Hepatocyte (in vitro differentiated cells): ENCODE measurements around the gene TTLL9. TPM values are rescaled to one million over a fixed set of nuclear protein-coding genes. Genes with fewer than 3 reads are reported as not detected.

Source experiments
- DNase-seq: peaks from one replicate; pipeline ENCODE4 v3.0.0-alpha.2; 2016; ENCODE audit warnings: low spot score
- H2AFZ ChIP-seq: fragments of 200-600 bp; sonication (generic); 2 replicates; pipeline ENCODE4 v1.6.0; 2016; ENCODE audit warnings: antibody characterized with exemption, mild to moderate bottlenecking
- H3K27ac ChIP-seq: fragments of 200-600 bp; sonication (generic); 2 replicates; pipeline ENCODE4 v1.5.1; 2016; ENCODE audit warnings: mild to moderate bottlenecking
- H3K27me3 ChIP-seq: fragments of 200-600 bp; sonication (generic); 2 replicates; pipeline ENCODE4 v1.6.1; 2016
- H3K36me3 ChIP-seq: fragments of 200-600 bp; sonication (generic); replicated peaks from 2 replicates; pipeline ENCODE4 v1.5.1; 2016; ENCODE audit warnings: low read depth; ENCODE audit not compliant: insufficient read depth
- H3K4me1 ChIP-seq: fragments of 200-600 bp; sonication (generic); 2 replicates; pipeline ENCODE4 v1.5.1; 2016; ENCODE audit warnings: mild to moderate bottlenecking, moderate library complexity; ENCODE audit not compliant: insufficient read depth
- H3K4me2 ChIP-seq: fragments of 200-600 bp; sonication (generic); 2 replicates; pipeline ENCODE4 v1.6.0; 2016
- H3K4me3 ChIP-seq: fragments of 200-600 bp; sonication (generic); 2 replicates; pipeline ENCODE4 v1.5.1; 2016; ENCODE audit warnings: mild to moderate bottlenecking
- H3K79me2 ChIP-seq: fragments of 200-600 bp; sonication (generic); 2 replicates; pipeline ENCODE4 v1.6.0; 2017; ENCODE audit warnings: mild to moderate bottlenecking
- H3K9me2 ChIP-seq: fragments of 200-600 bp; sonication (generic); replicated peaks from 2 replicates; pipeline ENCODE4 v1.6.0; 2017; ENCODE audit warnings: mild to moderate bottlenecking; ENCODE audit not compliant: insufficient read depth
- H3K9me3 ChIP-seq: fragments of 200-600 bp; sonication (generic); 2 replicates; pipeline ENCODE4 v1.5.1; 2016; ENCODE audit warnings: low read depth, mild to moderate bottlenecking
- H4K20me1 ChIP-seq: fragments of 200-600 bp; sonication (generic); 2 replicates; pipeline ENCODE4 v1.6.0; 2016; ENCODE audit warnings: mild to moderate bottlenecking; ENCODE audit not compliant: insufficient read depth, poor library complexity, severe bottlenecking
- EZH2 ChIP-seq: fragments of 200-600 bp; sonication (generic); IDR thresholded peaks from 2 replicates; pipeline ENCODE4 v1.6.1; 2016; ENCODE audit warnings: antibody characterized with exemption, mild to moderate bottlenecking, borderline replicate concordance
- EZH2phosphoT487 ChIP-seq: fragments of 200-600 bp; sonication (generic); IDR thresholded peaks from one replicate; pipeline ENCODE4 v1.6.1; 2018; ENCODE audit warnings: antibody characterized with exemption, mild to moderate bottlenecking, low read depth, moderate library complexity; ENCODE audit not compliant: unreplicated experiment, severe bottlenecking
- WGBS: methylation state at CpG from one replicate; pipeline ENCODE4 v1.1.6; 2016; ENCODE audit warnings: low lambda C conversion rate; ENCODE audit errors: missing lambda C conversion rate; 5-methylcytosine and 5-hydroxymethylcytosine counted together
- polyA plus RNA-seq: library from polyadenylated mRNA; unstranded; fragments of >200 nt; fragmentation: Nextera tagmentation; extraction: Ambion mirVana; gene quantifications from 2 replicates; pipeline ENCODE4 v1.2.1, GENCODE V29; 2016
- total RNA-seq: library from RNA; depleted of rRNA; stranded (reverse); fragments of >200 nt; gene quantifications from 2 replicates; pipeline ENCODE4 v1.2.3, GENCODE V29; 2014
- TF ChIP-seq, protein P1 (sequence below): fragments of 200-600 bp; sonication (generic); IDR thresholded peaks from 2 replicates; pipeline ENCODE4 v1.5.1; 2016; ENCODE audit warnings: antibody characterized with exemption, mild to moderate bottlenecking; ENCODE audit not compliant: poor library complexity

The TTLL9 gene
- total and polyA plus RNA-seq, 2 experiments from 2014 or later = 0.18 TPM; not detected in 1

DNA sequence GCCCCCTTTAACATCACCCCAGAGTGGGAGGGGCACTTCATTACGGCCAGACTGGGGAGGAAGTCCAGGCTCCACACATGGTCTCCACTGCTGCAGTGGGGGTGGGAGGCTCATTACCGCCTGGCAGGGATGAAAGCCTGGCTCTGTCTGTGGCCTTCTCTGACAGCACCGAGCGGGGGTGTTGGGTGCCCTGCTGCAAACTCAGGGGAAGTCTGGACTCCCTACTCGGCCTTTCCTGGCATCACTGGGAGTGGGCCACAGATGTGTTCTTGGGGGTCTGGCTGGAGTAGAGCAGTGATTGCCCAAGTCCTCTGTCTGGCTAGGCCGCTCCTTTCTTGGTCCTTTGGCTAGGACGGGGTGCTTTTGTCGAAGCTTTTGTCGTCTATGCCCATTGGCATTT is 27.1 kb downstream of the TTLL9 start:
- Histone ChIP-seq H4K20me1 (no peaks in the 10 kb centered on the region), H3K79me2 (no peaks in the 10 kb centered on the region), H3K36me3 (no peaks in the 10 kb centered on the region), H3K4me3 (no peak overlapping the region), H3K9me2 (no peaks in the 10 kb centered on the region), H3K4me2 (no peak overlapping the region), H3K27ac (no peak overlapping the region), H3K27me3 (no peaks in the 10 kb centered on the region), H3K9me3 (no peaks in the 10 kb centered on the region), H3K4me1 (no peaks in the 10 kb centered on the region), H2AFZ (no peak overlapping the region)
- TF ChIP-seq EZH2 = no peak
- TF ChIP-seq EZH2phosphoT487 = no peak
- TF ChIP-seq, protein P1, sequence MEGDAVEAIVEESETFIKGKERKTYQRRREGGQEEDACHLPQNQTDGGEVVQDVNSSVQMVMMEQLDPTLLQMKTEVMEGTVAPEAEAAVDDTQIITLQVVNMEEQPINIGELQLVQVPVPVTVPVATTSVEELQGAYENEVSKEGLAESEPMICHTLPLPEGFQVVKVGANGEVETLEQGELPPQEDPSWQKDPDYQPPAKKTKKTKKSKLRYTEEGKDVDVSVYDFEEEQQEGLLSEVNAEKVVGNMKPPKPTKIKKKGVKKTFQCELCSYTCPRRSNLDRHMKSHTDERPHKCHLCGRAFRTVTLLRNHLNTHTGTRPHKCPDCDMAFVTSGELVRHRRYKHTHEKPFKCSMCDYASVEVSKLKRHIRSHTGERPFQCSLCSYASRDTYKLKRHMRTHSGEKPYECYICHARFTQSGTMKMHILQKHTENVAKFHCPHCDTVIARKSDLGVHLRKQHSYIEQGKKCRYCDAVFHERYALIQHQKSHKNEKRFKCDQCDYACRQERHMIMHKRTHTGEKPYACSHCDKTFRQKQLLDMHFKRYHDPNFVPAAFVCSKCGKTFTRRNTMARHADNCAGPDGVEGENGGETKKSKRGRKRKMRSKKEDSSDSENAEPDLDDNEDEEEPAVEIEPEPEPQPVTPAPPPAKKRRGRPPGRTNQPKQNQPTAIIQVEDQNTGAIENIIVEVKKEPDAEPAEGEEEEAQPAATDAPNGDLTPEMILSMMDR = no peak
- DNase-seq = no peak
- WGBS = 78% methylated on average over 9 of the region's 9 CpGs

DNA sequence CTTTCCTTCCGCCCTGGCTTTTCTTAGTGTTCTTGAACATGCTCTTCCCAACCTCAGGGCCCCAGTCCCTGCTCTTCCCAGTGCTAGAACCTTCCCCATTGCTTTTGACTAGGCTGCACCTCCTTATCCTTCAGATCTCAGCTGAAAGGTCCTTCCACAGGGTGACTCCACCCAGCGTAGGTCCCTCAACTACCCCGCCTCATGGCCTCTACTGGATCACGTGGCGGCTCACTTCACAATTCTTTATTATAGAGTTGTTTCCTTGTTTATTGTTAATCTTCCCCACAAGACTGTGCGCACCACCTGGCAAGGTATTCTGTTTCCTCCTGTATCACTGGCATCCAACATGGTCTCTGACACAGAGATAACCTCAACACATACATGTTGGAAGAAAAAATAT is 31.2 kb downstream of the TTLL9 start:
- Histone ChIP-seq H3K27me3 (no peaks in the 10 kb centered on the region), H3K4me3 (no peak overlapping the region), H3K27ac (no peak overlapping the region), H4K20me1 (no peaks in the 10 kb centered on the region), H3K4me2 (no peak overlapping the region), H3K79me2 (no peaks in the 10 kb centered on the region), H3K4me1 (no peaks in the 10 kb centered on the region), H3K36me3 (no peaks in the 10 kb centered on the region), H3K9me3 (no peaks in the 10 kb centered on the region), H2AFZ (no peak overlapping the region), H3K9me2 (no peaks in the 10 kb centered on the region)
- 90% methylated on average over 6 of the region's 6 CpGs for WGBS
- TF ChIP-seq EZH2 (no peak), EZH2phosphoT487 (no peak)
- TF ChIP-seq, protein P1 = no peak
- DNase-seq = no peak

DNA sequence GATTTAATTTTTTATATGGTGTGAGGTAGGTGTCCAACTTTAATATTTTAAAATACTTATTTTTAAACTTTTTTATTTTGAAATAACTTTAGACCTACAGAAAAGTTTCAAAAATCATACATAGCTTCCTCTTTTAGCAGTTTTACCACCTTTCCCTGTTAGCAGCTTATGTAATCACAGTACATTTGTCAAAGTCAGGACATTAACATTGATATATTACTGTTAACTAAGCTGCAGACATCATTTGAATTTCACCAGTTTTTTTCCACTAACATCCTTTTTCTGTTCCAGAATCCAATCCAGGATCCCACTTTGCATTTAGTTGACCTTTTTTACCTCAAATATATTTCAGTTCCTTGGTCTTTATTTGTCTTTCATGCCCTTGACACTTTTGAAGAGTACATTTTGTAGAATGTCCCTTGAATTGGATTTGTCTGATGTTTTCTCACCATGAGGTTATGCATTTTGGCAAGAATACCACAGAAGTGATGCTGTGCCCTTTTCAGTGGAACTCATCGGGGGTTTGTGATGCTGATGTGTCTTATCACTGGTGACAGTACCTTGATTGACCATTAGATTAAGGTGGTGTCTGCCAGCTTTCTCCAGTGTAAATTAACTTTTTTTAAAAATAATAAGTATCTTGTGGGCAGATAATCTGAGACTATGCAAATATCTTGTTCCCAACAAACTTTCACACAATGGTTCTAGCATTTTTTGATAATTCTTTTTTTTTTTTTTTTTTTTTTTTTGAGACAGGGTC is 33.4 kb downstream of the TTLL9 start:
- H3K27ac ChIP-seq = no peak overlapping the region
- no peak overlapping the region for H2AFZ ChIP-seq
- H3K36me3 ChIP-seq = no peaks in the 10 kb centered on the region
- TF ChIP-seq, protein P1 = no peak
- TF ChIP-seq EZH2 = no peak
- TF ChIP-seq EZH2phosphoT487 = no peak
- H4K20me1 ChIP-seq = no peaks in the 10 kb centered on the region
- H3K4me3 ChIP-seq = no peak overlapping the region
- no peaks in the 10 kb centered on the region for H3K27me3 ChIP-seq
- WGBS = 69% methylated on average over 1 of the region's 1 CpG
- no peak for DNase-seq
- H3K4me2 ChIP-seq = no peak overlapping the region
- no peaks in the 10 kb centered on the region for H3K4me1 ChIP-seq
- H3K79me2 ChIP-seq = no peaks in the 10 kb centered on the region
- no peaks in the 10 kb centered on the region for H3K9me3 ChIP-seq
- H3K9me2 ChIP-seq = no peaks in the 10 kb centered on the region
